CD4-positive, alpha-beta T cell treated with Interleukin-10 for 1 hour (primary cell): ENCODE data around the gene TIMM17A.
"Not testable (repeated sequence)": the region's sequence is repeated elsewhere in the genome, so short reads cannot be mapped to it uniquely, and the experiment has no call there.

ENCODE experiments used
- DNase-seq: peaks from one replicate; pipeline ENCODE4 v3.0.0-alpha.2; 2020

TIMM17A gene

DNA sequence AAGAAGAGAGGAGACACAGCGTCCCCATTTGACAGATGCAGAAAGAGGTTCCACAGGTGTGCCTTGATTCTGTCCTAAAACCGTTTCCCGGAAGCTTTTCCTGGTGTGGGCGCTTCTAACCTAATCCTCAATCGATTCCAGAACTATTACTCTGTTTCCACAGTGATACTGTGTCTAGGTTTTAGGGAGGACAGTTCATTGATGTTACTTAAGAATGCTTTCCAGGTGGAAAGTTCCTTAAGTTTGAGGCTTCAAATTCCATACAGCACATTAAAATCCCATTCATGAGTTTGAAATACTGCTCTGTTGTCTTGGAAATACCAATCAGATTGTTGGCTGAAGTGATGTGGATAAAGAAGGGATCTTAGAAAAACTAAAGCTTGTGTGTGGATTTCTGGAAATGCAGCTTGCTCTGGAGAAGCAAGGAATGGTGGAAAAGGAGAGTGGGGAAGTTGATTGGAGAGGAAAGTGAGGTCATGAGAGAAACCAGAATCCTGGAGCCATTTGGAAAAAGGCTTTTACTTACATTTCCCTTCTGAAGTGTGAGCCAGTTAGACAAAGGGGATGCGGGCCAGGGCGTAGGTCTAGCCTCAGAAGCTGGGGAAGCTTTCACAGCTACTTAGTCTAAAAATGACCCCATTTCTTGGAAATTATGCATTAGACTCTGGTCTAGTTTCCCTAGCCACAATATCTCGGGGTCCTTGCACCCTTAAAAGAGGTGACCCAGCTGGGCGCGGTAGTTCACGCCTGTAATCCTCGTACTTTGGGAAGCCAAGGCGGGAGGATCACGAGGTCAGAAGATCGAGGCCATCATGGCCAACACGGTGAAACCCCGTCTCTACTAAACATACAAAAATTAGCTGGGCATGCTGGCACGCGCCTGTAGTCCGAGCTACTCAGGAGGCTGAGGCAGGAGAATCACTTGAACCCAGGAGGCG lies 61.8 kb downstream of the TIMM17A start:
- no peak for DNase-seq

DNA sequence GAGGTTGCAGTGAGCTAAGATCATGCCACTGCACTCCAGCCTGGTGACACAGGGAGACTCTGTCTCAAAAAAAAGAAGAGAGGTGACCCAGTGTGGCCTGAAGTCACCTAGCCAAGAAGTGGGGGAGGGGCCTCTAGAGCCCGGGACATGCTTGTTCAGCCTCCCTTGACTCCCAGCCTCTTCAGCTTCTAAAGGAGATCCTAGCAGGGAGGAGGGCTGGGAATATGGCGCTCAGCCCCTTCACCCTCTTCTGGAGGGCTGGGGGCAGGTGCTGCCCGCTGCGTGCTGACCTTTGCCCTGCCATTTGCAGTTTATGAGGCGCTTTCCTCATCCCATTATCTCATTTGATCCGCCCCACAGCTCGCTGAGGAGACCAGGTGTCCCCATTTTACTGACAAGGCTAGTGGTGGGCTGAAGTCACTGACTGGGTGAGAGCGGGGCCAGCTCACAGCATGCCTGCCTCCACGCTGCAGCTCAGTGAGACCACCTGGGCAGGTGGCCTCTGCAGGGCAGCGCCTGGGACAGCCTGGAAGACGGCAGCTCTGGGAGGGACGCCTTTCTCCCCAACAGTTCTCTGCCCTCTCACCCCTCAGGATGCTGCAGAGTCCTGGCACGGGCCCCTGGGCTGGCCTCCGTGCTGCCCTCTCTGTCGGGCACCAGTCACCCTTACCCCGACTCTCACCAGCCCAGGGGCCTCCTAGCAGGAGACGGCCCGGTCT lies 62.6 kb downstream of the TIMM17A start:
- DNase-seq = no peak

DNA sequence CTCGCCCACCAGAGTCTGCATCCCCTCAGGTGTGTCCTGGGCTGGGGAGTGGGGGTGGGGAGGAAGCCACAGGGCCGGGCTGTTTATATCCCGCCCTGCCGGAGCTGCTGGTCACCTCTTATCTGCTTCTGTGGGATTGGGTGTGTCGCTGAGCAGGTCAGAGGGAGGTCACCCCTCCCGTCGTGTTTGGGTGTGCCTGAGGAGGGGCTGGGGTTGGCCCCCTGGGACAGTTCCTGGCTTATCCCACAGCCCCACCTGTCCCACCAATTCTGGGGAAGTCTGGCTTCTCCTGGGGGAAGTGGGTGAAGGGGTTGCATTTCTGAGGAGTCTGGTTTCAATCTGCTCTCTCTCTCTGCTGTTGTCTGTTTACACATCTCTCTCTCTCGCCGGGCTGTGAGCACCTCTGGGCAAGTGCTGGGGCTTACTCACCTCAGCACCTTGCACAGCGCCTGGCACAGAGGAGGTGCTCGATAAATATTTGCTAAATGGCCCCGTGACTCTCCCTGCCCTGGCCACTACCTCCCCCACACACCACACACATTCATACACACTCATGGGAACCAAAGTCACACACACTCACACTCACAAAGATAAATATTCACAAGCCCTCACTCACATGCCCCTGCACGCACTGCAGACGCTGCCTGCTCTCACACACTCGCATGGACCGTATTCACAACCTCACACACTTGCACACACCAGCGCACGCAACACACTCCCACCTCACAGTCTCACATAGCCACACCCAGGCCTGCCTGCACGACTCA lies 63.3 kb downstream of the TIMM17A start:
- DNase-seq = no peak

DNA sequence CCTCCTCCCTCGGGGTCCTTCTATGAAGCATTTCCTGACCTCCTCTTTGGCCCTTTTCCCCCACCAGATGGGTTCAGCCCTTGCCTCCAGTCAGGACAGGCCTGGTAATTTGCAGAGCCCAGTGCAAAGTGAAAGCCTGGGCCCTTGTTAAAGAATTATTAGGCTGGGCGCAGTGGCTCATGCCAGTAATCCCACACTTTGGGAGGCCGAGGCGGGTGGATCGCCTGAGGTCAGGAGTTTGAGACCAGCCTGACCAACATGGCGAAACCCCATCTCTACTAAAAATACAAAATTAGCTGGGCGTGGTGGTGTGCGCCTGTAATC lies 63.9 kb downstream of the TIMM17A start:
- DNase-seq = not testable (repeated sequence)
